Measurements from ENCODE around the gene OVCH2. TPM values are rescaled to one million over a fixed set of nuclear protein-coding genes. Genes with fewer than 3 reads are reported as not detected.
"Not testable (repeated sequence)": the region's sequence is repeated elsewhere in the genome, so short reads cannot be mapped to it uniquely, and the experiment has no call there.

Gene OVCH2
- total RNA-seq, 1 donor from 2014 or later = not detected

DNA sequence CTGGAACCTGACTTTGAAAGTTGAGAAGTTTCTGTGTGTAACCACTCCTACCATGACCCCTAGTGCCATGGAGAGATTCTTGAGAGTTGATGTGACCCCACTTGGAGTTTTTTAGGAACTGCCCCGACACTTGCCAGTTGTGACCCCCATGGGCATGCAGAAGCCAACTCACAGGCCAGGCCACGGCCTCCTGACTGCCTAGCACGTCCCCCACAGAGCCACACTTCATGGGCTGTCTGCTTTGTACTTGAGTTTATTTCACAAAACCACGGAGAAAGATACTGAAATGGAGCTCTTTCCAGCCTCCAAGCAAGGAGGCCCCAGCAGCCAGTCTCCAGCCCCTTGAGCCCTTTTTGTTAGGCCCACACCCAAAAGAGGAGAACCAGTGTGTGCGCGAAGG is 41.4 kb downstream of the OVCH2 start:
- no peaks in the 10 kb centered on the region for H3K36me3 ChIP-seq (ENCODE audit: control insufficient read depth, insufficient read depth, low read length)
- DNase-seq (ENCODE audit: low read depth) = no peak
- H3K27me3 ChIP-seq (ENCODE audit: control insufficient read depth, insufficient read depth, low read length) = no peaks in the 10 kb centered on the region
- H3K4me3 ChIP-seq (ENCODE audit: low read depth, low read length) = no peak overlapping the region
- TF ChIP-seq, protein P1, sequence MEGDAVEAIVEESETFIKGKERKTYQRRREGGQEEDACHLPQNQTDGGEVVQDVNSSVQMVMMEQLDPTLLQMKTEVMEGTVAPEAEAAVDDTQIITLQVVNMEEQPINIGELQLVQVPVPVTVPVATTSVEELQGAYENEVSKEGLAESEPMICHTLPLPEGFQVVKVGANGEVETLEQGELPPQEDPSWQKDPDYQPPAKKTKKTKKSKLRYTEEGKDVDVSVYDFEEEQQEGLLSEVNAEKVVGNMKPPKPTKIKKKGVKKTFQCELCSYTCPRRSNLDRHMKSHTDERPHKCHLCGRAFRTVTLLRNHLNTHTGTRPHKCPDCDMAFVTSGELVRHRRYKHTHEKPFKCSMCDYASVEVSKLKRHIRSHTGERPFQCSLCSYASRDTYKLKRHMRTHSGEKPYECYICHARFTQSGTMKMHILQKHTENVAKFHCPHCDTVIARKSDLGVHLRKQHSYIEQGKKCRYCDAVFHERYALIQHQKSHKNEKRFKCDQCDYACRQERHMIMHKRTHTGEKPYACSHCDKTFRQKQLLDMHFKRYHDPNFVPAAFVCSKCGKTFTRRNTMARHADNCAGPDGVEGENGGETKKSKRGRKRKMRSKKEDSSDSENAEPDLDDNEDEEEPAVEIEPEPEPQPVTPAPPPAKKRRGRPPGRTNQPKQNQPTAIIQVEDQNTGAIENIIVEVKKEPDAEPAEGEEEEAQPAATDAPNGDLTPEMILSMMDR (IDR thresholded peaks at IDR 0.05; ENCODE audit: insufficient read depth, low read length, poor library complexity, severe bottlenecking) = no peak

DNA sequence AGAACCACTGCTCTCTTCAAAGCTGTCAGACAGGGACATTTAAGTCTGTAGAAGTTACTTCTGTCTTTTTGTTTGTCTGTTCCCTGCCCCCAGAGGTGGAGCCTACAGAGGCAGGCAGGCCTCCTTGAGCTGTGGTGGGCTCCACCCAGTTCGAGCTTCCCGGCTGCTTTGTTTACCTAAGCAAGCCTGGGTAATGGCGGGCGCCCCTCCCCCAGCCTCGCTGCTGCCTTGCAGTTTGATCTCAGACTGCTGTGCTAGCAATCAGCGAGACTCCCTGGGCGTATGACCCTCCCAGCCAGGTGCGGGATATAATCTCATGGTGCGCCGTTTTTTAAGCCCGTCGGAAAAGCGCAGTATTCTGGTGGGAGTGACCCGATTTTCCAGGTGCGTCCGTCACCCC is 42.7 kb downstream of the OVCH2 start:
- H3K4me3 ChIP-seq (ENCODE audit: low read depth, low read length); H3K36me3 ChIP-seq (ENCODE audit: control insufficient read depth, insufficient read depth, low read length); H3K27me3 ChIP-seq (ENCODE audit: control insufficient read depth, insufficient read depth, low read length); DNase-seq (ENCODE audit: low read depth): not testable (repeated sequence)

DNA sequence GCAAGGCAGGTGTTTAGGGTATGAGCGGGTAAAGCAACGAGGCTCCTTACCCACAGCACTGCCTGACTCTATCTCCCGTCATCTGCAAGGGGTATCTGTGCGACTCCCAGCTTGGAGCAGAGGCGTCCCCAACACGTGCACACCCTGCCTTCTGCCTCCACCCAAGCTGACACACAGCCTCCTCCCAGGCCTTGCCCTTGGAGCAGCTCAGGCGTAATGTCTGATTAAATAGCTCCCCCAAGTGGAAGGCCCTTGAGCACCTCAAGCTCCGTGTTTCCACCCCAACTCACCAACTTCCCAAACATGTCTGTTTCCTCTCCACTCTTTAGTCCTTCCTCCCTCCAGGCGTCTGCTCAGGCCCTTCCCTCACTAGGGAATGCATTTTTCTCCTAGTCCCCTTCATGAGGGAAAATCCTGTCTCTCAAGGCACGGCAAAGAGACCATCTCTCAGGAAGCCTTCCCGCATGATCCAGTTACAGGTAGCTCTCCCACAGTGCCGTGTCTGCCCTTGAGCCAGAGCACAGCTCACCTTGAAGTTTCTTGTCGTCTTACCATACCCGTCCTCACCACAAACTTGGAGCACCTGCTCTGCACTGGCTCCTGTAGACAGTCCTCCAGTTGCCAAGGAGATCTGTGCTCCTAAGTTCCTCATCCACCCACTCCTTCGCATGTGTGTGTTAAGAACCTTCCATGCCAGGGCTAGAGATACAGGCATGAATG is 48.8 kb downstream of the OVCH2 start:
- no peak for DNase-seq (ENCODE audit: low read depth)
- Histone ChIP-seq H3K36me3 (ENCODE audit: control insufficient read depth, insufficient read depth, low read length) (no peaks in the 10 kb centered on the region), H3K27me3 (ENCODE audit: control insufficient read depth, insufficient read depth, low read length) (no peaks in the 10 kb centered on the region), H3K4me3 (ENCODE audit: low read depth, low read length) (no peak overlapping the region)
- TF ChIP-seq, protein P1 (IDR thresholded peaks at IDR 0.05; ENCODE audit: insufficient read depth, low read length, poor library complexity, severe bottlenecking) = peak; percentile 63

DNA sequence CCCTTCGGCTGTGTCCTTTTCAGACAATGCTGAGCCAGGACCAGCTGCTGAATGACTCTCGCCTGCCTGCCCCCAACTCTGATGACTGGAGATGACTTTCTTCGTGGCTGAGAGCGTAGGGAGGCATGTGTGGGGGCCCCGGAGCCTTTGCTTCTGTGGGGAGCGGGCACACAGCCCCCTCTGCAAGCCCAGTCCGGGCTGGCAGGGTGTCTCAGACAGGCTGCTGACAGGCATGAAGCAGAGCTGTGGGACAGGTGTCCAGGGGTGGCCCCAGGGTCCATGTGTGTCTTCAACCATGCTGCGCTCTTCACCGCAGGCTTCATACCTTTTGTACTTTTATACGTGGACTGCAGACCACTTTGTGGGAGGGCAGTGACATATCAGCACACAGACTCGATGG is 49.6 kb downstream of the OVCH2 start:
- H3K27me3 ChIP-seq (ENCODE audit: control insufficient read depth, insufficient read depth, low read length) = no peaks in the 10 kb centered on the region
- no peaks in the 10 kb centered on the region for H3K36me3 ChIP-seq (ENCODE audit: control insufficient read depth, insufficient read depth, low read length)
- H3K4me3 ChIP-seq (ENCODE audit: low read depth, low read length) = no peak overlapping the region
- TF ChIP-seq, protein P1 (IDR thresholded peaks at IDR 0.05; ENCODE audit: insufficient read depth, low read length, poor library complexity, severe bottlenecking) = no peak
- DNase-seq (ENCODE audit: low read depth) = no peak

DNA sequence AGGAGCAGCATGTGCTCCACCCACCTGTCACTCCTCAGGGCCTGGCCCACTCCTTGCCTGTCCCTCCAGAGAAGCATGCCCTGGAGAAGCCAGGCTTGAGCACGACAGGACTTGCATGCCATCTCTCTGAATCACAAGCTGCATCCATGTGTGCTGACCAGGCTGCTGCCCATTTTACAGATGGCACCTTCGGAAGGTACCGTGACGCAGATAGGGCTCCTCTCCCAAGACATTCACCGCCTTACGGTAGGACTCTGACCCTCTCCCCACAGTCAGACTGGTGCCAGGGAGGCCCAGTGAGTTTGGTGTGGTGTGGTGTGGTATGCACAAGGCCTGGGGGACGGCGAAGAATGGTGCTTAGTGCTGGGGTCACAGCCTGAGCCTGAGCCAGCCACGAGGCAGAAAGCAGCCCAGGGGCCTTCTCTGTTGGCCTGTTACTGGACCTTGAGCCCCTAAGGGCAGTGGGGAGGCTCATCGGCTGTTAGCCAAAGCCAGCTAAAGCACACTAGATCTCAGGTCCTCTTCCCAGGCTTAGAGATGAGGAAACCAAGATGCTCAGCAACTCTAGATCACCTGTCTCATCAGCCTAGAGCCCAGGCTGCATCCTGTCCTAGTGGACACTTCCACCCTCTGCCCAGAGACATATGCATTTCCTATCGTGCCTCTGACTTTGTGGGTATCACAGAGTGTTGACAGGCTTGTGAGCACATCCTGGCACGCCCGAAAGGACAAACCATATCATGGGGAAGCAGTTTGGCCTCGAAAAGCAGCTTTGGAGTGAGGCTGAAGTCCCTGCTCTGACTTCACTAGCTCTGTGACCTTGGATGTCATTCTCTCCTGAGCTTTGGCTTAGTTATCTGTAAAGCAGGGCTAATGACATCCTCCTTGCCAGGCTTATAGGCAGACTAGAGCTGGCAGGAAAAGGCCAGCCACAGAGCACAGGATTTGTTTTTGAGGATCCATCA is 50.7 kb downstream of the OVCH2 start:
- Histone ChIP-seq H3K27me3 (ENCODE audit: control insufficient read depth, insufficient read depth, low read length) (no peaks in the 10 kb centered on the region), H3K4me3 (ENCODE audit: low read depth, low read length) (no peak overlapping the region), H3K36me3 (ENCODE audit: control insufficient read depth, insufficient read depth, low read length) (no peaks in the 10 kb centered on the region)
- TF ChIP-seq, protein P1 (IDR thresholded peaks at IDR 0.05; ENCODE audit: insufficient read depth, low read length, poor library complexity, severe bottlenecking) = no peak
- DNase-seq (ENCODE audit: low read depth) = no peak

DNA sequence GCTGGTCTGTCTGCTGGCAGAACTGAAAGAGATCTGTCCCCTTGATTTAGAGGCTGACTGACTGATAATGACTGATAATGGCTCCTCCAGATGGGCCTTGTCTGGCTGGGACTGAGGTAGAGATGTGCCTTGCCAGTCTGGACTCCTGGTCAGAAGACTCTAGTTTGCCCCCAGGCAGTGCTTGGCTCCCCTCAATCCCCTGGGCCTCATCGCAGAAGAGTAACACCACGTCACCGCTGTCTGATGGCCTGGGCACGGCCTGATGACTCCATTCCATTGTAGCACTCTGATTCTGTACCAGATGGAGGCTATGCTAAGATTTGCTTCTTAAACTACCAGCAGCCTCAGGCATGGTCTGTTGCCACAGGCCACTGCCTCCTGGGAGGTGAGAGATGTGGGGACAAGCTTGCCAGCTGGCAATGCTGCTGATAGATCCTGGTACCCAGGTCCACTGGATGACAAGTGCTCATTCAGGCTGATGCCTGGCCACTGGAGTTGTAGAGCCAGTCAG is 52.0 kb downstream of the OVCH2 start:
- Histone ChIP-seq H3K36me3 (ENCODE audit: control insufficient read depth, insufficient read depth, low read length) (no peaks in the 10 kb centered on the region), H3K27me3 (ENCODE audit: control insufficient read depth, insufficient read depth, low read length) (no peaks in the 10 kb centered on the region), H3K4me3 (ENCODE audit: low read depth, low read length) (no peak overlapping the region)
- TF ChIP-seq, protein P1 (IDR thresholded peaks at IDR 0.05; ENCODE audit: insufficient read depth, low read length, poor library complexity, severe bottlenecking) = no peak
- no peak for DNase-seq (ENCODE audit: low read depth)
